Nephron (organoid): ENCODE results near the gene TNC.

Experiments
- H3K27ac Mint-ChIP-seq, 3 experiments: 2 replicates each; pipeline ENCODE4 v1.8.0; 2020; ENCODE audit warnings: mixed read lengths in 3 of 3, mild to moderate bottlenecking in 2 of 3, moderate library complexity in 1 of 3
- H3K27me3 Mint-ChIP-seq: 2 replicates; pipeline ENCODE4 v1.8.0; 2021; ENCODE audit warnings: low read depth, mild to moderate bottlenecking, moderate library complexity, mixed read lengths
- H3K36me3 Mint-ChIP-seq: 2 replicates; pipeline ENCODE4 v1.8.0; 2020; ENCODE audit warnings: low read depth, mixed read lengths
- H3K4me1 Mint-ChIP-seq: 2 replicates; pipeline ENCODE4 v1.8.0; 2020; ENCODE audit warnings: mixed read lengths
- H3K4me3 Mint-ChIP-seq, 3 experiments: 2 replicates each; pipeline ENCODE4 v1.8.0; 2020; ENCODE audit warnings: mild to moderate bottlenecking in 3 of 3, mixed read lengths in 3 of 3, moderate library complexity in 2 of 3
- H3K9me3 Mint-ChIP-seq: 2 replicates; pipeline ENCODE4 v1.8.0; 2020; ENCODE audit warnings: mixed read lengths
- CTCF ChIP-seq, 3 experiments: fragments of 200-600 bp; sonication (generic); IDR thresholded peaks; one replicate each; pipeline ENCODE4 v1.5.0; 2021; ENCODE audit warnings: antibody characterized with exemption in 3 of 3; ENCODE audit not compliant: unreplicated experiment in 3 of 3

Gene TNC

GRCh38 chr9:115148721-115149120 lies 30.8 kb upstream of the TNC start:
- Mint-ChIP-seq H3K9me3 (no peaks in the 10 kb centered on the region), H3K27ac (peak overlapping the region in 1 of 3 experiments; percentile 7), H3K36me3 (no peaks in the 10 kb centered on the region), H3K4me3 (no peak overlapping the region), H3K4me1 (peaks cover 29% of the 10 kb centered on the region), H3K27me3 (no peaks in the 10 kb centered on the region)
- no peak for TF ChIP-seq CTCF (IDR thresholded peaks at IDR 0.05; ENCODE audit: unreplicated experiment in 3 of 3)

GRCh38 chr9:115146581-115147021 lies 28.6 kb upstream of the TNC start:
- Mint-ChIP-seq H3K27me3 (no peaks in the 10 kb centered on the region), H3K36me3 (no peaks in the 10 kb centered on the region), H3K4me3 (peak overlapping the region in 1 of 3 experiments; percentile 7), H3K9me3 (peaks cover 3% of the 10 kb centered on the region), H3K4me1 (peaks cover 29% of the 10 kb centered on the region), H3K27ac (peak overlapping the region; percentile 63 to 92 (median 81))
- no peak for TF ChIP-seq CTCF (IDR thresholded peaks at IDR 0.05; ENCODE audit: unreplicated experiment in 3 of 3)

GRCh38 chr9:115144706-115145105 lies 26.7 kb upstream of the TNC start:
- Mint-ChIP-seq H3K9me3 (peaks cover 9% of the 10 kb centered on the region), H3K36me3 (no peaks in the 10 kb centered on the region), H3K4me3 (no peak overlapping the region), H3K27me3 (no peaks in the 10 kb centered on the region), H3K27ac (no peak overlapping the region), H3K4me1 (peaks cover 27% of the 10 kb centered on the region)
- no peak for TF ChIP-seq CTCF (IDR thresholded peaks at IDR 0.05; ENCODE audit: unreplicated experiment in 3 of 3)

- Mint-ChIP-seq H3K36me3 (no peaks in the 10 kb centered on the region), H3K4me1 (peaks cover 17% of the 10 kb centered on the region), H3K9me3 (peaks cover 9% of the 10 kb centered on the region), H3K27me3 (no peaks in the 10 kb centered on the region), H3K27ac (no peak overlapping the region), H3K4me3 (no peak overlapping the region)
- no peak for TF ChIP-seq CTCF (IDR thresholded peaks at IDR 0.05; ENCODE audit: unreplicated experiment in 3 of 3)
These were observed 25.7 kb upstream of the TNC start for GRCh38 chr9:115143689-115144088.

- H3K27me3 Mint-ChIP-seq = no peaks in the 10 kb centered on the region
- no peak overlapping the region for H3K4me3 Mint-ChIP-seq
- peaks cover 9% of the 10 kb centered on the region for H3K9me3 Mint-ChIP-seq
- peaks cover 11% of the 10 kb centered on the region for H3K4me1 Mint-ChIP-seq
- H3K27ac Mint-ChIP-seq = no peak overlapping the region
- TF ChIP-seq CTCF (IDR thresholded peaks at IDR 0.05; ENCODE audit: unreplicated experiment in 3 of 3) = no peak
- no peaks in the 10 kb centered on the region for H3K36me3 Mint-ChIP-seq
These were observed 24.7 kb upstream of the TNC start for GRCh38 chr9:115142517-115143270.

GRCh38 chr9:115142090-115142489 lies 24.1 kb upstream of the TNC start:
- Mint-ChIP-seq H3K27ac (no peak overlapping the region), H3K36me3 (no peaks in the 10 kb centered on the region), H3K27me3 (no peaks in the 10 kb centered on the region), H3K9me3 (peaks cover 9% of the 10 kb centered on the region), H3K4me1 (peaks cover 13% of the 10 kb centered on the region), H3K4me3 (no peak overlapping the region)
- TF ChIP-seq CTCF (IDR thresholded peaks at IDR 0.05; ENCODE audit: unreplicated experiment in 3 of 3) = no peak
